ENCODE data around the gene TNS3. TPM values are rescaled to one million over a fixed set of nuclear protein-coding genes. Genes with fewer than 3 reads are reported as not detected.

Gene TNS3
- polyA plus RNA-seq, 4 donors: 83.1 to 95.6 (median 90.9) TPM

GRCh38 chr7:47323904-47324303, 258.0 kb downstream of the TNS3 start:
- DNase-seq (ENCODE audit: low read depth in 4 of 4, low spot score in 2 of 4): no peak

GRCh38 chr7:47322731-47323130, 259.2 kb downstream of the TNS3 start:
- no peak for DNase-seq (ENCODE audit: low read depth in 4 of 4, low spot score in 2 of 4)

- no peak for DNase-seq (ENCODE audit: low read depth in 4 of 4, low spot score in 2 of 4)
Observed at GRCh38 chr7:47320296-47320695, 261.6 kb downstream of the TNS3 start.

GRCh38 chr7:47318395-47319182, 263.3 kb downstream of the TNS3 start:
- DNase-seq (ENCODE audit: low read depth in 4 of 4, low spot score in 2 of 4): no peak

- no peak for DNase-seq (ENCODE audit: low read depth in 4 of 4, low spot score in 2 of 4)
Observed at GRCh38 chr7:47317487-47317886, 264.4 kb downstream of the TNS3 start.

- no peak for DNase-seq (ENCODE audit: low read depth in 4 of 4, low spot score in 2 of 4)
Observed at GRCh38 chr7:47314728-47315607, 266.9 kb downstream of the TNS3 start.

GRCh38 chr7:47314248-47314647, 267.7 kb downstream of the TNS3 start:
- DNase-seq (ENCODE audit: low read depth in 4 of 4, low spot score in 2 of 4): no peak

GRCh38 chr7:47313564-47313963, 268.3 kb downstream of the TNS3 start:
- DNase-seq (ENCODE audit: low read depth in 4 of 4, low spot score in 2 of 4): no peak

- DNase-seq (ENCODE audit: low read depth in 4 of 4, low spot score in 2 of 4): no peak
Observed at GRCh38 chr7:47311891-47312290, 270.0 kb downstream of the TNS3 start.

GRCh38 chr7:47310020-47310419, 271.9 kb downstream of the TNS3 start:
- no peak for DNase-seq (ENCODE audit: low read depth in 4 of 4, low spot score in 2 of 4)

- no peak for DNase-seq (ENCODE audit: low read depth in 4 of 4, low spot score in 2 of 4)
Observed at GRCh38 chr7:47308808-47309207, 273.1 kb downstream of the TNS3 start.

- DNase-seq (ENCODE audit: low read depth in 4 of 4, low spot score in 2 of 4): no peak
Observed at GRCh38 chr7:47307311-47307710, 274.6 kb downstream of the TNS3 start.

- DNase-seq (ENCODE audit: low read depth in 4 of 4, low spot score in 2 of 4): no peak
Observed at GRCh38 chr7:47304727-47305719, 276.9 kb downstream of the TNS3 start.

- no peak for DNase-seq (ENCODE audit: low read depth in 4 of 4, low spot score in 2 of 4)
Observed at GRCh38 chr7:47303695-47304453, 278.0 kb downstream of the TNS3 start.

GRCh38 chr7:47303014-47303694, 278.8 kb downstream of the TNS3 start:
- no peak for DNase-seq (ENCODE audit: low read depth in 4 of 4, low spot score in 2 of 4)

- no peak for DNase-seq (ENCODE audit: low read depth in 4 of 4, low spot score in 2 of 4)
Observed at GRCh38 chr7:47302560-47302959, 279.4 kb downstream of the TNS3 start.

- no peak for DNase-seq (ENCODE audit: low read depth in 4 of 4, low spot score in 2 of 4)
Observed at GRCh38 chr7:47301657-47302295, 280.1 kb downstream of the TNS3 start.

- no peak for DNase-seq (ENCODE audit: low read depth in 4 of 4, low spot score in 2 of 4)
Observed at GRCh38 chr7:47301105-47301477, 280.8 kb downstream of the TNS3 start.
